ENCODE results near the gene UBXN2A. TPM values are rescaled to one million over a fixed set of nuclear protein-coding genes. Genes with fewer than 3 reads are reported as not detected.

UBXN2A gene
- total and polyA plus RNA-seq, 2 of the 8 experiments (the other 6 are each of a cell fraction or from before 2014, with no cell fraction given), result 3.6 to 20.4 TPM

- CTCF ChIA-PET (ENCODE audit: partially characterized antibody), result interaction anchor here (0.6 to 0.7 kb wide), 2 partner anchors 18 to 160 kb away, joined by 3 to 4 read pairs; no protein-coding TSS in a partner anchor
Observed at GRCh38 chr2:24040511-24040910, 100.2 kb downstream of the UBXN2A start.

More at GRCh38 chr2:24040511-24040910, 100.2 kb downstream of the UBXN2A start:
- H4K91ac ChIP-seq (replicated peaks; ENCODE audit: insufficient read length, low read length), result no peak overlapping the region
- no peak overlapping the region for H2BK5ac ChIP-seq (ENCODE audit: low read depth, low read length)
- no peak for TF ChIP-seq HDAC2 (IDR thresholded peaks at IDR 0.05; ENCODE audit: borderline replicate concordance in 1 of 2, low read depth in 2 of 2, low read length in 2 of 2)
- no peak for TF ChIP-seq POU5F1 (IDR thresholded peaks at IDR 0.05; ENCODE audit: low read depth, low read length)
- TF ChIP-seq KDM1A (IDR thresholded peaks at IDR 0.05; ENCODE audit: borderline replicate concordance, low read length), result no peak
- no peak for TF ChIP-seq RFX5 (IDR thresholded peaks at IDR 0.05; ENCODE audit: borderline replicate concordance, low read depth, low read length)
- TF ChIP-seq TAF1 (IDR thresholded peaks at IDR 0.05; ENCODE audit: low read depth, low read length), result no peak
- TF ChIP-seq, protein P1, sequence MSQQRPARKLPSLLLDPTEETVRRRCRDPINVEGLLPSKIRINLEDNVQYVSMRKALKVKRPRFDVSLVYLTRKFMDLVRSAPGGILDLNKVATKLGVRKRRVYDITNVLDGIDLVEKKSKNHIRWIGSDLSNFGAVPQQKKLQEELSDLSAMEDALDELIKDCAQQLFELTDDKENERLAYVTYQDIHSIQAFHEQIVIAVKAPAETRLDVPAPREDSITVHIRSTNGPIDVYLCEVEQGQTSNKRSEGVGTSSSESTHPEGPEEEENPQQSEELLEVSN (IDR thresholded peaks at IDR 0.05), result no peak
- TF ChIP-seq RXRA (IDR thresholded peaks at IDR 0.05; ENCODE audit: insufficient read depth, low read depth, low read length), result no peak
- TF ChIP-seq RNF2 (IDR thresholded peaks at IDR 0.05; ENCODE audit: borderline replicate concordance, low read depth, low read length, missing control alignments, poor library complexity, severe bottlenecking), result no peak
- TF ChIP-seq EZH2 (IDR thresholded peaks at IDR 0.05; ENCODE audit: low read depth, low read length, severe bottlenecking), result no peak
- TF ChIP-seq EGR1 (IDR thresholded peaks at IDR 0.05; ENCODE audit: borderline replicate concordance, low read depth, low read length), result no peak
- TF ChIP-seq KDM4A (IDR thresholded peaks at IDR 0.05; ENCODE audit: low read depth, low read length, severe bottlenecking), result no peak
- no peak for TF ChIP-seq POLR2A (IDR thresholded peaks at IDR 0.05; ENCODE audit: control extremely low read depth in 1 of 2, low read depth in 2 of 2, low read length in 2 of 2)
- no peak overlapping the region for H3K23ac ChIP-seq (ENCODE audit: insufficient read length)
- FAIRE-seq, result no peak
- no peak overlapping the region for H3K9ac ChIP-seq (replicated peaks in 1 of 4; ENCODE audit: extremely low read depth in 1 of 4, low read depth in 3 of 4, low read length in 3 of 4)
- H3K36me3 ChIP-seq (ENCODE audit: control insufficient read depth in 2 of 4, insufficient read depth in 4 of 4, low read length in 3 of 4), result peaks cover 15 to 34% (median 19%) of the 10 kb centered on the region in 4 experiments
- H3K4ac ChIP-seq (replicated peaks; ENCODE audit: insufficient read length, low read depth, low read length), result no peak overlapping the region
- no peaks in the 10 kb centered on the region for H3K23me2 ChIP-seq (ENCODE audit: low read depth, low read length)
- peaks cover 2% of the 10 kb centered on the region; the same call in 1 of the 2 replicates for H3K79me1 ChIP-seq (ENCODE audit: low read depth, low read length)
- DNase-seq (ENCODE audit: low read depth in 1 of 2, low spot score in 2 of 2), result no peak
- H3K27ac ChIP-seq (ENCODE audit: low read depth, low read length), result no peak overlapping the region
- H3K4me1 ChIP-seq (replicated peaks in 1 of 4; ENCODE audit: control insufficient read depth in 3 of 4, insufficient read depth in 4 of 4, low read length in 3 of 4), result no peaks in the 10 kb centered on the region
- no peak overlapping the region for H3K4me2 ChIP-seq (ENCODE audit: insufficient read depth in 1 of 2, low read depth in 2 of 2, low read length in 2 of 2)
- peaks cover 0 to 4% of the 10 kb centered on the region in 2 experiments for H4K20me1 ChIP-seq (replicated peaks in 1 of 2; ENCODE audit: control insufficient read depth in 1 of 2, insufficient read depth in 2 of 2, low read length in 2 of 2)
- no peak overlapping the region for H2BK120ac ChIP-seq (replicated peaks; ENCODE audit: low read depth, low read length)
- no peaks in the 10 kb centered on the region for H3K27me3 ChIP-seq (replicated peaks in 1 of 4; ENCODE audit: control insufficient read depth in 3 of 4, extremely low read depth in 1 of 4, insufficient read depth in 3 of 4, low read length in 3 of 4)
- H3K9me3 ChIP-seq (ENCODE audit: insufficient read depth in 2 of 2, low read depth in 1 of 2, low read length in 1 of 2), result no peaks in the 10 kb centered on the region
- peaks cover 0 to 47% of the 10 kb centered on the region in 2 experiments; a peak in 2 of 4 replicates for H3K79me2 ChIP-seq (ENCODE audit: control insufficient read depth in 1 of 2, insufficient read depth in 2 of 2, low read length in 2 of 2)
- 91% methylated on average over 4 of the region's 4 CpGs; no CpG with 5 or more reads in 1 of the 2 experiments for WGBS, 2 experiments (ENCODE audit: extremely low coverage in 1 of 2, insufficient coverage in 1 of 2, insufficient read length in 1 of 2, insufficient replicate concordance in 2 of 2, low coverage in 1 of 2, low lambda C conversion rate in 2 of 2, missing lambda C conversion rate in 1 of 2)
- POLR2A ChIA-PET (ENCODE audit: partially characterized antibody), result no interaction called here
- H3K14ac ChIP-seq (ENCODE audit: insufficient read length), result no peak overlapping the region
- H2AFZ ChIP-seq (ENCODE audit: low read length), result no peak overlapping the region
- H3K18ac ChIP-seq (ENCODE audit: extremely low read depth, low read length), result no peak overlapping the region
- H4K8ac ChIP-seq (ENCODE audit: extremely low read depth, insufficient read depth, low read length), result no peak overlapping the region
- H4K5ac ChIP-seq (ENCODE audit: insufficient read length, low read depth, low read length), result no peak overlapping the region
- H3K4me3 ChIP-seq (ENCODE audit: extremely low read depth in 1 of 4, insufficient read depth in 2 of 4, low read depth in 3 of 4, low read length in 4 of 4), result no peak overlapping the region
- H3K56ac ChIP-seq (replicated peaks; ENCODE audit: insufficient read length, low read depth, low read length), result no peak overlapping the region
- H2BK12ac ChIP-seq (ENCODE audit: low read depth, low read length), result no peak overlapping the region
- H2BK15ac ChIP-seq (ENCODE audit: low read length), result no peak overlapping the region
- no peak overlapping the region for H2BK20ac ChIP-seq (ENCODE audit: low read length)
- H2AK5ac ChIP-seq (ENCODE audit: low read depth, low read length), result no peak overlapping the region

Data from H1 (cell line).